Measurements from ENCODE around the gene PIK3CD. TPM values are rescaled to one million over a fixed set of nuclear protein-coding genes. Genes with fewer than 3 reads are reported as not detected.

The PIK3CD gene
- total and polyA plus RNA-seq, 2 experiments from 2014 or later: 6.6 to 32.1 TPM

DNA sequence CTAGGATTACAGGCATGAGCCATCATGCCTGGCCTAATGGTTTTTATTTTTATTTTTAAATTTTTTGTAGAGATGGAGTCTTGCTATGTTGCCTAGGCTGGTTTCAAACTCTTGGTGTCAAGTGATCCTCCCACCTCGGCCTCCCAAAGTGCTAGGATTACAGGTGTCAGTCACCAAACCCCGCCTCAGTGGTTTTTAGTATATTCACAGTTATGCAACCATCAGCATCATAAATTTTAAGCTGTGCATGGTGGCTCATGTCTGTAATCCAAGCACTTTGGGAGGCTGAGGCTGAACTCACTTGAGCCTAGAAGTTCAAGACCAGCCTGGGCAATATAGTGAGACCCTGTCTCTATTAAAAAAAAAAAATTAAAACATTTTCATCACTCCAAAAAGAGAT is 28.6 kb downstream of the PIK3CD start (continued):
- TF ChIP-seq, protein P1, sequence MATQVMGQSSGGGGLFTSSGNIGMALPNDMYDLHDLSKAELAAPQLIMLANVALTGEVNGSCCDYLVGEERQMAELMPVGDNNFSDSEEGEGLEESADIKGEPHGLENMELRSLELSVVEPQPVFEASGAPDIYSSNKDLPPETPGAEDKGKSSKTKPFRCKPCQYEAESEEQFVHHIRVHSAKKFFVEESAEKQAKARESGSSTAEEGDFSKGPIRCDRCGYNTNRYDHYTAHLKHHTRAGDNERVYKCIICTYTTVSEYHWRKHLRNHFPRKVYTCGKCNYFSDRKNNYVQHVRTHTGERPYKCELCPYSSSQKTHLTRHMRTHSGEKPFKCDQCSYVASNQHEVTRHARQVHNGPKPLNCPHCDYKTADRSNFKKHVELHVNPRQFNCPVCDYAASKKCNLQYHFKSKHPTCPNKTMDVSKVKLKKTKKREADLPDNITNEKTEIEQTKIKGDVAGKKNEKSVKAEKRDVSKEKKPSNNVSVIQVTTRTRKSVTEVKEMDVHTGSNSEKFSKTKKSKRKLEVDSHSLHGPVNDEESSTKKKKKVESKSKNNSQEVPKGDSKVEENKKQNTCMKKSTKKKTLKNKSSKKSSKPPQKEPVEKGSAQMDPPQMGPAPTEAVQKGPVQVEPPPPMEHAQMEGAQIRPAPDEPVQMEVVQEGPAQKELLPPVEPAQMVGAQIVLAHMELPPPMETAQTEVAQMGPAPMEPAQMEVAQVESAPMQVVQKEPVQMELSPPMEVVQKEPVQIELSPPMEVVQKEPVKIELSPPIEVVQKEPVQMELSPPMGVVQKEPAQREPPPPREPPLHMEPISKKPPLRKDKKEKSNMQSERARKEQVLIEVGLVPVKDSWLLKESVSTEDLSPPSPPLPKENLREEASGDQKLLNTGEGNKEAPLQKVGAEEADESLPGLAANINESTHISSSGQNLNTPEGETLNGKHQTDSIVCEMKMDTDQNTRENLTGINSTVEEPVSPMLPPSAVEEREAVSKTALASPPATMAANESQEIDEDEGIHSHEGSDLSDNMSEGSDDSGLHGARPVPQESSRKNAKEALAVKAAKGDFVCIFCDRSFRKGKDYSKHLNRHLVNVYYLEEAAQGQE (IDR thresholded peaks at IDR 0.05; ENCODE audit: unreplicated experiment): no peak
- TF ChIP-seq, protein P2, sequence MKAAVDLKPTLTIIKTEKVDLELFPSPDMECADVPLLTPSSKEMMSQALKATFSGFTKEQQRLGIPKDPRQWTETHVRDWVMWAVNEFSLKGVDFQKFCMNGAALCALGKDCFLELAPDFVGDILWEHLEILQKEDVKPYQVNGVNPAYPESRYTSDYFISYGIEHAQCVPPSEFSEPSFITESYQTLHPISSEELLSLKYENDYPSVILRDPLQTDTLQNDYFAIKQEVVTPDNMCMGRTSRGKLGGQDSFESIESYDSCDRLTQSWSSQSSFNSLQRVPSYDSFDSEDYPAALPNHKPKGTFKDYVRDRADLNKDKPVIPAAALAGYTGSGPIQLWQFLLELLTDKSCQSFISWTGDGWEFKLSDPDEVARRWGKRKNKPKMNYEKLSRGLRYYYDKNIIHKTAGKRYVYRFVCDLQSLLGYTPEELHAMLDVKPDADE (IDR thresholded peaks at IDR 0.05): no peak
- TF ChIP-seq EZH2 (IDR thresholded peaks at IDR 0.05; ENCODE audit: low read depth, unreplicated experiment) (no peak), ZNF331 (CRISPR knock-in tag; IDR thresholded peaks at IDR 0.05; ENCODE audit: low read depth) (no peak), EZH2phosphoT487 (IDR thresholded peaks at IDR 0.05; ENCODE audit: unreplicated experiment) (no peak), JUNB (IDR thresholded peaks at IDR 0.05; ENCODE audit: unreplicated experiment) (no peak), STAT1 (IDR thresholded peaks at IDR 0.05; ENCODE audit: unreplicated experiment) (no peak)

DNA sequence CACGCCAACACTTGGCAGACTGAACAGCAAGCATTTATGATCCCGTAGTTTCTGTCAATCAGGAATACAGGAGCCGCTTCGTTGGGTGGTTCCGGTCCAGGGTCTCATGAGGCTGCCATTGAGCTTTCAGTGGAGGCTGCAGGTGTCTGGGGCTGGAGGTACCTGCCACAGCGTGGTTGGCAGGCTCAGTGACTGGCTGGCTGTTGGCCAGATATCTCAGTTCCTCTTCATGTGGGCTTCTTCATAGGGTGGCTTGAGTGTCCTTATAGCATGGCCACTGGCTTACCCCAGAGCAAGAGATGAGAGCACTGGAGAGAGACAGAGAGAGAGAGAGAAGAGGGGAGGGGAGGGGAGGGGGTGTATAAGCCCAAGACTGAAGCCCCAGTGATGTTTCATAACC is 29.3 kb downstream of the PIK3CD start:
- H3K4me3 ChIP-seq: no peak overlapping the region
- Mint-ChIP-seq H3K4me1 (peaks cover 6% of the 10 kb centered on the region; the same call in 2 of the 3 replicates), H3K9me3 (no peaks in the 10 kb centered on the region), H3K36me3 (ENCODE audit: low read depth) (0 out of 3 replicates have a peak, but pooled peaks cover 5% of the 10 kb centered on the region), H3K27me3 (ENCODE audit: insufficient read depth, low read depth, poor library complexity) (peaks cover 5% of the 10 kb centered on the region), H3K4me3 (no peak overlapping the region), H3K27ac (no peak overlapping the region)
- H3K79me2 ChIP-seq (replicated peaks; ENCODE audit: insufficient read depth): no peaks in the 10 kb centered on the region
- no peaks in the 10 kb centered on the region; the same call in 1 of the 2 replicates for H4K20me1 ChIP-seq (replicated peaks; ENCODE audit: insufficient read depth)
- no peak for ATAC-seq
- H3K36me3 ChIP-seq (ENCODE audit: insufficient read depth): no peaks in the 10 kb centered on the region; the same call in 1 of the 2 replicates
- H3K9me2 ChIP-seq (ENCODE audit: insufficient read depth): no peaks in the 10 kb centered on the region
- no peak overlapping the region for H3K4me2 ChIP-seq
- no peak overlapping the region for H2AFZ ChIP-seq
- H3F3A ChIP-seq (replicated peaks; ENCODE audit: low read depth): no peaks in the 10 kb centered on the region
- no peaks in the 10 kb centered on the region for H3K27me3 ChIP-seq (ENCODE audit: insufficient read depth)
- no peak overlapping the region for H3K27ac ChIP-seq (ENCODE audit: low read depth)
- DNase-seq (ENCODE audit: low spot score): no peak
- H3K4me1 ChIP-seq (ENCODE audit: insufficient read depth): no peaks in the 10 kb centered on the region
- TF ChIP-seq POLR2AphosphoS5 (IDR thresholded peaks at IDR 0.05; ENCODE audit: low read depth): no peak
- TF ChIP-seq, protein P2 (IDR thresholded peaks at IDR 0.05): no peak
- TF ChIP-seq, protein P1 (IDR thresholded peaks at IDR 0.05; ENCODE audit: unreplicated experiment): no peak
- TF ChIP-seq STAT1 (IDR thresholded peaks at IDR 0.05; ENCODE audit: unreplicated experiment): no peak
- TF ChIP-seq EZH2phosphoT487 (IDR thresholded peaks at IDR 0.05; ENCODE audit: unreplicated experiment): no peak
- TF ChIP-seq CREB1 (CRISPR knock-in tag; IDR thresholded peaks at IDR 0.05; ENCODE audit: low read depth): no peak
- no peak for TF ChIP-seq EZH2 (IDR thresholded peaks at IDR 0.05; ENCODE audit: low read depth, unreplicated experiment)
